Gastrocnemius medialis (tissue), 4 donors: ENCODE results near the gene SDF2L1. TPM values are rescaled to one million over a fixed set of nuclear protein-coding genes. Genes with fewer than 3 reads are reported as not detected.
"Not testable (repeated sequence)": the region's sequence is repeated elsewhere in the genome, so short reads cannot be mapped to it uniquely, and the experiment has no call there.

Source experiments
- ATAC-seq, 2 donors: fragments of 150-250 bp; one replicate each; pipeline ENCODE4 v1.9.1; 2016
- DNase-seq, 2 donors: peaks; one replicate each; pipeline ENCODE4 v3.0.0-alpha.2; 2019
- H3K27ac ChIP-seq, 4 donors: fragments of 200-600 bp; sonication (generic); 1 replicate in 1 of 4; 2 replicates in 3 of 4; pipeline ENCODE4 v1.5.1; 2016 to 2018; ENCODE audit warnings: mild to moderate bottlenecking in 2 of 4, moderate library complexity in 1 of 4
- H3K27me3 ChIP-seq, 3 donors: fragments of 200-600 bp; sonication (generic) in 2 of 3; 1 replicate in 1 of 3; 2 replicates in 2 of 3; pipeline versions ENCODE4 v1.5.1 to v1.6.0; 2016 to 2019; ENCODE audit warnings: mild to moderate bottlenecking in 1 of 3, moderate library complexity in 1 of 3
- H3K36me3 ChIP-seq, 2 donors: fragments of 200-600 bp; sonication (generic) in 1 of 2; one replicate each; pipeline ENCODE4 v1.5.1; 2017 to 2018
- H3K4me1 ChIP-seq, 2 donors: fragments of 200-600 bp; sonication (generic) in 1 of 2; one replicate each; pipeline ENCODE4 v1.5.1; 2016 to 2017; ENCODE audit warnings: mild to moderate bottlenecking in 2 of 2
- H3K4me3 ChIP-seq, 4 donors: fragments of 200-600 bp; sonication (generic) in 3 of 4; 1 replicate in 1 of 4; 2 replicates in 3 of 4; pipeline ENCODE4 v1.5.1; 2016 to 2019; ENCODE audit warnings: mild to moderate bottlenecking in 2 of 4
- H3K9me3 ChIP-seq, 3 donors: fragments of 200-600 bp; sonication (generic) in 2 of 3; 1 replicate in 1 of 3; 2 replicates in 2 of 3; pipeline ENCODE4 v1.5.1; 2016 to 2019
- POLR2A ChIP-seq, 2 donors: fragments of 450-650 bp; IDR thresholded peaks; one replicate each; pipeline ENCODE4 v1.6.1; 2017; ENCODE audit warnings: antibody characterized with exemption in 2 of 2, mild to moderate bottlenecking in 2 of 2, moderate library complexity in 2 of 2
- in situ Hi-C, 4 donors: fragments of 200-750 bp; cut with MboI; loops; one replicate each; pipeline versions ENCODE4 v1.15.0 to v1.8.0; 2017; ENCODE audit warnings: low sequenced_read_pairs in 4 of 4
- intact Hi-C: fragments of 100-400 bp; cut with DNase I; formaldehyde crosslinking; loops from one replicate; pipeline ENCODE4 v1.15.1; 2023; ENCODE audit warnings: low total_unique reads
- total RNA-seq, 4 donors: library from RNA; depleted of rRNA; stranded (reverse); fragments of >200 nt; gene quantifications; one replicate each; pipeline versions ENCODE4 v1.1.0 to v1.2.3, GENCODE V29; 2016
- TF ChIP-seq, protein P1 (sequence below), 5 experiments: fragments of 450-650 bp in 3 of 5; fragments of 200-600 bp in 2 of 5; sonication (generic) in 2 of 5; IDR thresholded peaks in 4 of 5; conservative IDR thresholded peaks in 1 of 5; 1 replicate in 4 of 5; 2 replicates in 1 of 5; pipeline ENCODE4 v1.5.1; 2016 to 2019; ENCODE audit warnings: antibody characterized with exemption in 5 of 5, mild to moderate bottlenecking in 3 of 5, moderate library complexity in 3 of 5

Gene SDF2L1
- total RNA-seq, 4 donors from 2014 or later: 8.5 to 33.2 (median 23.3) TPM

DNA sequence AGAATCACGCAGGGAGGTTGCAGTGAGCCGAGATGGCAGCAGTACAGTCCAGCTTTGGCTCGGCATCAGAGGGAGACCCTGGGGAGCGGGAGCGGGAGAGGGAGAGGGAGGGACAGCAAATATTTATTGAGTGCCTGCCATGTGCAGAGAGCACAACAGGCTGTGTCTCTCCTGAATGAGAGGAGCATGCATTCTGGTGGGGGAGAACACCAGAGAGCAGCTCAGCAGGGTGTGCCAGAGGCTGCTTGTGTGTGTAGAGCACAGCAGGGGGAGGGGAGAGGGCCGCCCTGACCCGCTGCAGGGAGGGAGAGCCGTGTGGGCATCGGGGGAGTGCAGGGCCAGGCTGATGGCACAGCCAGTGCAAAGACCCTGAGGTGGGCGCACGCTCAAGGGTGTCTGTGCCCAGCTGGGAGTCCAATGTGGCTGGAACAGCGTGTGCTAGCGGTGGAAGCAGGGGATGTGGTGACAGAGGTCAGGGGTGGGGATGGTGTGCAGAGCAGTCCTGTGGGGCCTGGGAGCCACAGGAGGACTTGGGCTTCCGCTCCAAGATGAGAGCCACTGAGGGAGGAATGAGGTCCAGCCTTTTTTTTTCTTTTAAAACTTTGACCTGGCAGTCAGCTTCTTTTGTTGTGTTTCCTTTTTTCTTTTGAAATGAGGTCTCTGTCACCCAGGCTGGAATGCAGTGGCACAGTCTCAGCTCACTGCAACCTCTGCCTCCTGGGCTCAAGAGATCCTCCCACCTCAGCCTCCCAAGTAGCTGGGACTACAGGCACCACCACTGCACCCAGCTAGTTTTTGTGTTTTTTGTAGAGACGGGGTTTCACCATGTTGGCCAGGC lies 35.7 kb downstream of the SDF2L1 start:
- ATAC-seq (no peak), DNase-seq (no peak)
- no peaks in the 10 kb centered on the region for H3K9me3 ChIP-seq
- no peak for TF ChIP-seq POLR2A (IDR thresholded peaks at IDR 0.05)
- TF ChIP-seq, protein P1, sequence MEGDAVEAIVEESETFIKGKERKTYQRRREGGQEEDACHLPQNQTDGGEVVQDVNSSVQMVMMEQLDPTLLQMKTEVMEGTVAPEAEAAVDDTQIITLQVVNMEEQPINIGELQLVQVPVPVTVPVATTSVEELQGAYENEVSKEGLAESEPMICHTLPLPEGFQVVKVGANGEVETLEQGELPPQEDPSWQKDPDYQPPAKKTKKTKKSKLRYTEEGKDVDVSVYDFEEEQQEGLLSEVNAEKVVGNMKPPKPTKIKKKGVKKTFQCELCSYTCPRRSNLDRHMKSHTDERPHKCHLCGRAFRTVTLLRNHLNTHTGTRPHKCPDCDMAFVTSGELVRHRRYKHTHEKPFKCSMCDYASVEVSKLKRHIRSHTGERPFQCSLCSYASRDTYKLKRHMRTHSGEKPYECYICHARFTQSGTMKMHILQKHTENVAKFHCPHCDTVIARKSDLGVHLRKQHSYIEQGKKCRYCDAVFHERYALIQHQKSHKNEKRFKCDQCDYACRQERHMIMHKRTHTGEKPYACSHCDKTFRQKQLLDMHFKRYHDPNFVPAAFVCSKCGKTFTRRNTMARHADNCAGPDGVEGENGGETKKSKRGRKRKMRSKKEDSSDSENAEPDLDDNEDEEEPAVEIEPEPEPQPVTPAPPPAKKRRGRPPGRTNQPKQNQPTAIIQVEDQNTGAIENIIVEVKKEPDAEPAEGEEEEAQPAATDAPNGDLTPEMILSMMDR (IDR thresholded peaks at IDR 0.05 in 4 of 5, conservative IDR thresholded peaks at IDR 0.05 in 1 of 5): no peak
- H3K27ac ChIP-seq: no peak overlapping the region
- intact Hi-C loops (no loop called here), in situ Hi-C loops (no loop called here)
- H3K4me3 ChIP-seq: no peak overlapping the region
- H3K27me3 ChIP-seq: no peaks in the 10 kb centered on the region
- no peaks in the 10 kb centered on the region for H3K4me1 ChIP-seq
- peaks cover 0 to 47% of the 10 kb centered on the region in 2 donors for H3K36me3 ChIP-seq

DNA sequence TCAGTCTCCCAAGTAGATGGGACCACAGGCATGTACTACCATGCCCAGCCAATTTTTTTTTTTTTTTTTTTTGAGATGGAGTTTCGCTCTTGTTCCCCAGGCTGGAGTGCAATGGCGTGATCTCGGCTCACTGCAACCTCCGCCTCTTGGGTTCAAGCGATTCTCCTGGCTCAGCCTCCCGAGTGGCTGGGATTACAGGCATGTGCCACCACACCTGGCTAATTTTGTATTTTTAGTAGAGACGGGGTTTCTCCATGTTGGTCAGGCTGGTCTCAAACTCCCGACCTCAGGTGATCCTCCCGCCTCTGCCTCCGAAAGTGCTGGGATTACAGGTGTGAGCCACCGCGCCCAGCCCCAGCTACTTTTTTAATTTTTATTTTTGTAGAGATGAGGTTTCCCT lies 36.7 kb downstream of the SDF2L1 start:
- ATAC-seq, in situ Hi-C loops, H3K9me3 ChIP-seq, H3K4me3 ChIP-seq, H3K27me3 ChIP-seq, H3K27ac ChIP-seq, H3K4me1 ChIP-seq, intact Hi-C loops, DNase-seq: not testable (repeated sequence)
- H3K36me3 ChIP-seq: peaks cover 0 to 47% of the 10 kb centered on the region in 2 donors

DNA sequence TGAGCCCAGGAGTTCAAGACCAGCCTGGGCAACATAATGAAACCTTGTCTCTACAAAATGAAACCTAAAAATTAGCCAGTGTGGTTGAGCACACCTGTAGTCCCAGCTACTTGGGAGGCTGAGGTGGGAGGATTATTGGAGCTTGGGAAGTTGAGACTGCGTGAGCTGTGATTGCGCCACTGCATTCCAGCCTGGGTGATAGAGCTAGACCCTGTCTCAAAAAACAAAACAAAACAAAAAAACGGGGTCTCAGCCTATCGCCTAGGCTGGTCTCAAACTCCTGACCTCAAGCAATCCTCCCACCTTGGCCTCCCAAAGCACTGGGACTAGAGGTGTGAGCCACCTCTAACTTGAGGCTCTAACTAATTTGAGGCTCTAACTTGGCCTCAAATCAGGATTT lies 37.3 kb downstream of the SDF2L1 start:
- intact Hi-C loops: no loop called here
- no peak overlapping the region for H3K27ac ChIP-seq
- H3K27me3 ChIP-seq: no peaks in the 10 kb centered on the region
- no peak for ATAC-seq
- no peaks in the 10 kb centered on the region for H3K4me1 ChIP-seq
- in situ Hi-C loops: no loop called here
- no peaks in the 10 kb centered on the region for H3K9me3 ChIP-seq
- no peak overlapping the region for H3K4me3 ChIP-seq
- peaks cover 0 to 42% of the 10 kb centered on the region in 2 donors for H3K36me3 ChIP-seq
- TF ChIP-seq, protein P1 (IDR thresholded peaks at IDR 0.05 in 4 of 5, conservative IDR thresholded peaks at IDR 0.05 in 1 of 5): no peak
- no peak for TF ChIP-seq POLR2A (IDR thresholded peaks at IDR 0.05)
- no peak for DNase-seq

DNA sequence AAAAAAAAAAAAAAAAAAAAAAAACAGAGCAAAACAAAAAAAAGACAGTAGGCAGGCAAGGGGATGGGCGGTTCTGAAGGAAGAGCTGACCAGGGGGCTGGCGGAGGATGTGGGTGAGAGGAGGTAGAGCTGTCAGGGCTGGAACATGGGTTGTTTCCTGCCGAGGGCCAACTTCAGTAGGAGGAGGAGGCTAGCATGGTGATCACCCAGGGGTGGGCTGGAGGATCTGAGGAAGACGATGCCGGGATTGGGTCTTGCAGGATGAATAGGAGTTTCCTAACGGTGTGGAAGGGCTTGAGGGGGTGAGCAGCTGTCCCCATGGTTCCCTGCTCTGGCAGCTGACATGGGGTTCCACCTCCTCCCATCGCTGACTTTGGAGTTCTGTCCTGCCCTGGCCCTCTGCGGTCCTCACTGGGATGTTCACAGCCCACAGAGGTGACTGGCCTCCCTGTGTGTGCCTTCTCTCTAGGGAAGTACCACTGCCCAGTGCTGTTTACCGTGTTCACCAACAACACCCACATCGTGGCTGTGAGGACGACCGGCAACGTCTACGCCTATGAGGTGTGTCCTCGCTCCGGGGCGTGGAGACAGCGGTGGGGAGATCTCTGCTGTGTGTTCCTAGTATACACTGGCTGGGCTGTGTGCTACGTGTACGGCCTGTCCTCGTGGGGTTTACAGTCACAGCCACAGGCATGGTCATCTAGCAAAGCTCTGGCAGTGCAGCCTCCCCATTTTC lies 38.9 kb downstream of the SDF2L1 start:
- in situ Hi-C loops: no loop called here
- H3K4me1 ChIP-seq: no peaks in the 10 kb centered on the region

More for the DNA sequence above, 38.9 kb downstream of the SDF2L1 start:
- H3K27me3 ChIP-seq: no peaks in the 10 kb centered on the region
- H3K36me3 ChIP-seq: peaks cover 0 to 42% of the 10 kb centered on the region in 2 donors
- H3K9me3 ChIP-seq: no peaks in the 10 kb centered on the region
- no peak for DNase-seq
- intact Hi-C loops: no loop called here
- TF ChIP-seq, protein P1 (IDR thresholded peaks at IDR 0.05 in 4 of 5, conservative IDR thresholded peaks at IDR 0.05 in 1 of 5): no peak
- TF ChIP-seq POLR2A (IDR thresholded peaks at IDR 0.05): no peak
- ATAC-seq: no peak
- H3K4me3 ChIP-seq: no peak overlapping the region
- H3K27ac ChIP-seq: no peak overlapping the region
